ENCODE measurements around the gene CGRRF1.

- TF ChIP-seq CTCF (tag by site-specific recombination; IDR thresholded peaks at IDR 0.05) (no peak), ZNF132 (tag by site-specific recombination; IDR thresholded peaks at IDR 0.05; ENCODE audit: borderline replicate concordance) (no peak), IKZF3 (tag by site-specific recombination; IDR thresholded peaks at IDR 0.05) (no peak), ATF2 (tag by site-specific recombination; IDR thresholded peaks at IDR 0.05; ENCODE audit: low read depth) (no peak), ZNF146 (tag by site-specific recombination; IDR thresholded peaks at IDR 0.05) (no peak), ZNF629 (tag by site-specific recombination; IDR thresholded peaks at IDR 0.05) (no peak), ZNF140 (tag by site-specific recombination; IDR thresholded peaks at IDR 0.05) (no peak), PRDM2 (tag by site-specific recombination; IDR thresholded peaks at IDR 0.05; ENCODE audit: borderline replicate concordance) (no peak), ZNF792 (tag by site-specific recombination; IDR thresholded peaks at IDR 0.05) (no peak), MZF1 (tag by site-specific recombination; IDR thresholded peaks at IDR 0.05; ENCODE audit: borderline replicate concordance) (no peak), MYNN (tag by site-specific recombination; IDR thresholded peaks at IDR 0.05; ENCODE audit: borderline replicate concordance) (no peak), ZBTB11 (tag by site-specific recombination; conservative IDR thresholded peaks at IDR 0.05; ENCODE audit: low read depth) (no peak), ZSCAN30 (tag by site-specific recombination; IDR thresholded peaks at IDR 0.05) (no peak), MEIS1 (CRISPR knock-in tag; IDR thresholded peaks at IDR 0.05; ENCODE audit: borderline replicate concordance) (no peak)
These were observed 25.9 kb upstream of the CGRRF1 start for GRCh38 chr14:54483846-54484245.
